ENCODE results near the gene RIPPLY2. TPM values are rescaled to one million over a fixed set of nuclear protein-coding genes. Genes with fewer than 3 reads are reported as not detected.

Gene RIPPLY2
- total RNA-seq, 2 donors from 2014 or later = not detected

- DNase-seq (ENCODE audit: low spot score) (no peak), ATAC-seq (ENCODE audit: insufficient number of reproducible peaks, low FRiP score, low read depth) (no peak)
- Histone ChIP-seq H3K4me1 (ENCODE audit: control insufficient read depth in 1 of 2, low read depth in 2 of 2) (peaks cover 12 to 26% of the 10 kb centered on the region in 2 donors), H3K36me3 (peaks cover 3% of the 10 kb centered on the region), H3K4me3 (no peak overlapping the region), H3K27me3 (replicated peaks; ENCODE audit: insufficient read depth) (no peaks in the 10 kb centered on the region), H3K9me3 (no peaks in the 10 kb centered on the region), H3K27ac (no peak overlapping the region)
- TF ChIP-seq CTCF (IDR thresholded peaks at IDR 0.05) = no peak
Observed at GRCh38 chr6:83867043-83867442, 13.9 kb downstream of the RIPPLY2 start.

- Histone ChIP-seq H3K27me3 (replicated peaks; ENCODE audit: insufficient read depth) (no peaks in the 10 kb centered on the region), H3K4me3 (no peak overlapping the region), H3K36me3 (peaks cover 3% of the 10 kb centered on the region), H3K4me1 (ENCODE audit: control insufficient read depth in 1 of 2, low read depth in 2 of 2) (peaks cover 12 to 26% of the 10 kb centered on the region in 2 donors), H3K27ac (no peak overlapping the region), H3K9me3 (no peaks in the 10 kb centered on the region)
- no peak for ATAC-seq (ENCODE audit: insufficient number of reproducible peaks, low FRiP score, low read depth)
- no peak for TF ChIP-seq CTCF (IDR thresholded peaks at IDR 0.05)
- DNase-seq (ENCODE audit: low spot score) = no peak
Observed at GRCh38 chr6:83867527-83868161, 14.5 kb downstream of the RIPPLY2 start.

- Histone ChIP-seq H3K27me3 (replicated peaks; ENCODE audit: insufficient read depth) (no peaks in the 10 kb centered on the region), H3K9me3 (no peaks in the 10 kb centered on the region), H3K36me3 (peaks cover 3% of the 10 kb centered on the region), H3K4me1 (ENCODE audit: control insufficient read depth in 1 of 2, low read depth in 2 of 2) (peaks cover 14 to 26% of the 10 kb centered on the region in 2 donors), H3K4me3 (no peak overlapping the region), H3K27ac (no peak overlapping the region)
- DNase-seq (ENCODE audit: low spot score) (no peak), ATAC-seq (ENCODE audit: insufficient number of reproducible peaks, low FRiP score, low read depth) (no peak)
- TF ChIP-seq CTCF (IDR thresholded peaks at IDR 0.05) = no peak
Observed at GRCh38 chr6:83868639-83869038, 15.5 kb downstream of the RIPPLY2 start.

- Histone ChIP-seq H3K27ac (no peak overlapping the region), H3K4me1 (ENCODE audit: control insufficient read depth in 1 of 2, low read depth in 2 of 2) (peaks cover 15 to 26% of the 10 kb centered on the region in 2 donors), H3K36me3 (peaks cover 3% of the 10 kb centered on the region), H3K9me3 (no peaks in the 10 kb centered on the region), H3K4me3 (no peak overlapping the region), H3K27me3 (replicated peaks; ENCODE audit: insufficient read depth) (no peaks in the 10 kb centered on the region)
- DNase-seq (ENCODE audit: low spot score) (no peak), ATAC-seq (ENCODE audit: insufficient number of reproducible peaks, low FRiP score, low read depth) (no peak)
- no peak for TF ChIP-seq CTCF (IDR thresholded peaks at IDR 0.05)
Observed at GRCh38 chr6:83870649-83871048, 17.5 kb downstream of the RIPPLY2 start.

- TF ChIP-seq CTCF (IDR thresholded peaks at IDR 0.05) = no peak
- ATAC-seq (ENCODE audit: insufficient number of reproducible peaks, low FRiP score, low read depth) (no peak), DNase-seq (ENCODE audit: low spot score) (no peak)
- H3K27ac ChIP-seq = no peak overlapping the region
- no peak overlapping the region for H3K4me3 ChIP-seq
- H3K27me3 ChIP-seq (replicated peaks; ENCODE audit: insufficient read depth) = no peaks in the 10 kb centered on the region
- H3K36me3 ChIP-seq = no peaks in the 10 kb centered on the region
- H3K4me1 ChIP-seq (ENCODE audit: control insufficient read depth in 1 of 2, low read depth in 2 of 2) = peaks cover 15 to 26% of the 10 kb centered on the region in 2 donors
- H3K9me3 ChIP-seq = no peaks in the 10 kb centered on the region
Observed at GRCh38 chr6:83872386-83873118, 19.4 kb downstream of the RIPPLY2 start.
